Measurements from ENCODE around the gene MRPS6.

Gene MRPS6

DNA sequence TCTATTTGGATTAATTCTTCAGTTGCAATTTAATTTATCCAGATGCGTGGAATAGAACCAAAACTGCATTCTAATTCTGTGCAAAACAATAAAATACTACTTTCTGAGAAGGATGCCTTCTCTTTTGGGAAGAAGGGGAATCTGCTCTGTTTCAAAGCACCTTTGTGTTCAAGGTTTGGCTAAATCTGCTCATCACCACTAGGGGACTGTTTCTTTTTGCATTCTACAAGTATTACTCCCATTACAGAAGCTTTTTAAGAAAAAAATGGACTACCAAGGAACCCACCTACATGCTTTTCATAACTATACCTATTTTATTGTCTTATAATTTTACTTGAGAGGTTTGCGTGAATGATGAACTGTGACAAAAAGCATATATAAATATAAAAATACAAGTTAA, 18.2 kb downstream of the MRPS6 start:
- FAIRE-seq (no peak), DNase-seq (ENCODE audit: insufficient read length, low spot score) (no peak)
- TF ChIP-seq SPI1 (IDR thresholded peaks at IDR 0.05; ENCODE audit: low read depth, low read length) (no peak), POU2F2 (IDR thresholded peaks at IDR 0.05; ENCODE audit: low read depth, low read length) (no peak)

DNA sequence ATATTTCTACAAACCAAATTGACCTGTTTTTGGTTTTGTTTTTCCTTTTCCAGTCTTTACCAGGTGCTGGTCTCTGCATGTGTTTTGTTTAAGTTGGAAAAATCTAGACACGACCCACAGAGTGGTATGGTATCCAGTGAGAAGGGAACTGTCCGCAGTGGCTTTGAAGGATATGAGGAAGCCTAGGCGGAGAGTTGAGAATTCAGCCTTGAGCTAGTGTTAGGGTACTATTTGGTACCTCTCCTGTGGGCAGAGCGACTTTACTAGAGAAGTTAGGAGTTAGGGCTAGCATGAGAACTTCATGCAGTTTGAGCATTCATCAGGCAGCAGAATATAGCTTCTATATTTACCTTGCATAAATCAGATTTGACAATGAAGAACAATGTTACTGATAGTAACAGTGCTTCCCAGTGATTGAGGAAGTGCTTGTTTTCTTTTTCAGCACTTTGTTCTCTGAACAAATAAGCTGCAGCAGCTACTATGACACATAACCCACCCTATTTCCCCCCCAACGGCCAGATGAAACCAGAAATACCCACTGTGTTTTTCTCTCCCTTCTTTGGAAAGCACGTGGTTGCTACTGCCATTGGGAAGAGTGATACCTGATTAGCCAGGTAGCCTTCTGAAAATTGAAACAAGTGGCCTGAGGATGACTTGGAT, 19.0 kb downstream of the MRPS6 start:
- DNase-seq (ENCODE audit: insufficient read length, low spot score) (no peak), FAIRE-seq (no peak)
- TF ChIP-seq SPI1 (IDR thresholded peaks at IDR 0.05; ENCODE audit: low read depth, low read length) (peak; percentile 81), POU2F2 (IDR thresholded peaks at IDR 0.05; ENCODE audit: low read depth, low read length) (no peak)

DNA sequence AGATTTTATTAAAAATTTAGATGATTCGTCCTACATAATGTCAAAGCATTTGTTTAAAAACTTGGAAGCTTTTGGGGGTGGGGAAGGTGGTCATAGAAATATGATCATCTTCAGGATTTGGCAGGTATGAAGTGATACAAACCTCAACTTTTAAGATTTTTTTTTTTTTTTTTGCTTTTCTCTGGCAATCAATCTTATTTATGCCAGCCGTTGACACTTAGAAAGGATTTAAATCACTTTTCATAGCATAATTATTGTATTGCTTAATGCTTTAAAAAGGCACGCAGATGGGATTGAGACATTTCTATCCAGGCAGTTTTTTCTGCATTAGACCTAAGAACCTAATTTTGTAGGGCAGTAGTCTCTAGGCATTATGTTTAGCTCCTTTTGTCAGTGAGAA, 19.7 kb downstream of the MRPS6 start:
- DNase-seq (ENCODE audit: insufficient read length, low spot score) (no peak), FAIRE-seq (no peak)
- no peak for TF ChIP-seq SPI1 (IDR thresholded peaks at IDR 0.05; ENCODE audit: low read depth, low read length)
- TF ChIP-seq POU2F2 (IDR thresholded peaks at IDR 0.05; ENCODE audit: low read depth, low read length), result no peak
- no peak for TF ChIP-seq POLR2AphosphoS5 (IDR thresholded peaks at IDR 0.05; ENCODE audit: low read depth, low read length)
- no peak for TF ChIP-seq TAF1 (IDR thresholded peaks at IDR 0.05; ENCODE audit: low read depth, low read length)
- no peak for TF ChIP-seq PAX5 (IDR thresholded peaks at IDR 0.05; ENCODE audit: insufficient read depth, low read length, severe bottlenecking)
- TF ChIP-seq POLR2A (IDR thresholded peaks at IDR 0.05; ENCODE audit: low read depth, low read length), result no peak

DNA sequence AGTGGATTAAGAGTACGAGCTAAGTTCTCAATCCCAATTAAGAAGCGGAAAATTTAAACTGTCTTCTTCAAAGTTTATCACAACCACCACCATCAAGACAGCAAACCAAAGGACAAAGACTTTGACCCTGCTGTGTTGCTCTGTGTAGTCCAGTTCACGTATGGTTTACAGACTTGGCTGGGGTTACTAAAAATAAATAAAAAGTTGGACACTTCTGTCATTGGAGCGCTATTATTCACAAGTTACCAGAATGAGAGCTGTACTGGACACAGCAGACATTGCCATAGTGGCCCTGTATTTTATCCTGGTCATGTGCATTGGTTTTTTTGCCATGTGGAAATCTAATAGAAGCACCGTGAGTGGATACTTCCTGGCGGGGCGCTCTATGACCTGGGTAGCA, 21.6 kb downstream of the MRPS6 start:
- DNase-seq (ENCODE audit: insufficient read length, low spot score), result no peak
- no peak for FAIRE-seq
- no peak for TF ChIP-seq POU2F2 (IDR thresholded peaks at IDR 0.05; ENCODE audit: low read depth, low read length)
- TF ChIP-seq TAF1 (IDR thresholded peaks at IDR 0.05; ENCODE audit: low read depth, low read length), result no peak
- TF ChIP-seq POLR2AphosphoS5 (IDR thresholded peaks at IDR 0.05; ENCODE audit: low read depth, low read length), result no peak
- TF ChIP-seq SPI1 (IDR thresholded peaks at IDR 0.05; ENCODE audit: low read depth, low read length), result no peak
- TF ChIP-seq POLR2A (IDR thresholded peaks at IDR 0.05; ENCODE audit: low read depth, low read length), result no peak
- TF ChIP-seq PAX5 (IDR thresholded peaks at IDR 0.05; ENCODE audit: insufficient read depth, low read length, severe bottlenecking), result no peak

DNA sequence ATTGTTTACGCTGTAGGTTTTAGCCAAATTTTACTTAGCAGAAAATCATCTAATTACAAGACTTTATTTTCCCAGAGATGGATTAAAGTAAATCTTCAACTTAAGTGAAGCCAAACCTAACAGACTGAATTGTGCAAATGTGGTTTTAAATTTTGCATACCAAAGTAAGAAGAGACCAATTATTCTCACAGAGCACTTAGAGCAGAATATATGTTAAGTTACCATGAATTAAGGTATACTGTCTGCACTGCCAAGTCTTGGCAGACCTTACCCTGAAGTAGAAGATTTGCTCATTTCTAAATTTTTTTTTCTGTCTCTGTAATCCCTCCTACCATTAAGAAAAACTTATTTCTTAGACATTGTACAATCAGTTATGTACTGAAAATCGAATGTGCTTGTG, 24.1 kb downstream of the MRPS6 start:
- TF ChIP-seq PAX5 (IDR thresholded peaks at IDR 0.05; ENCODE audit: insufficient read depth, low read length, severe bottlenecking), result no peak
- no peak for TF ChIP-seq POU2F2 (IDR thresholded peaks at IDR 0.05; ENCODE audit: low read depth, low read length)
- no peak for TF ChIP-seq SPI1 (IDR thresholded peaks at IDR 0.05; ENCODE audit: low read depth, low read length)
- no peak for TF ChIP-seq TAF1 (IDR thresholded peaks at IDR 0.05; ENCODE audit: low read depth, low read length)
- TF ChIP-seq POLR2AphosphoS5 (IDR thresholded peaks at IDR 0.05; ENCODE audit: low read depth, low read length), result no peak
- no peak for TF ChIP-seq POLR2A (IDR thresholded peaks at IDR 0.05; ENCODE audit: low read depth, low read length)
- DNase-seq (ENCODE audit: insufficient read length, low spot score), result no peak
- FAIRE-seq, result peak; percentile 5

DNA sequence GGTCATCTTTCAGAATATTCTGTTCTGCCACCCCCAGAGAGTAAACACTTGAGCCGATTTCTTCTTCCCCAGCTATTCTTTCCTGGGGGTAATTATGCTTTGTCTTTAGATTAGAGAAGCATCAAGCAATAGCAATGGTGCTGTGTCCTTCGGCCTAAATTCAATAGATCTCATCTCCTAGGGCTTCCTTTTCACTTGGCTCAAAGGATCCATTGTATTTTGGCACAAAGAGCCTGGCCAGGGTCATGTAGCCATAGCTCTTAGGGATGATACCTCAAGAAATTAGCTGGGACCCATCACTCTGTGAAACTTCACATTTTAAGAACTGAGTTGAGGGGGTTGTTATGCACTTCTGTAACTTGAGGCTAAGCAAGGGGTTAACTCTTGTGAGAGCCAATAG, 27.0 kb downstream of the MRPS6 start:
- no peak for TF ChIP-seq SPI1 (IDR thresholded peaks at IDR 0.05; ENCODE audit: low read depth, low read length)
- TF ChIP-seq POU2F2 (IDR thresholded peaks at IDR 0.05; ENCODE audit: low read depth, low read length), result no peak
- peak; percentile 16 for FAIRE-seq

DNA sequence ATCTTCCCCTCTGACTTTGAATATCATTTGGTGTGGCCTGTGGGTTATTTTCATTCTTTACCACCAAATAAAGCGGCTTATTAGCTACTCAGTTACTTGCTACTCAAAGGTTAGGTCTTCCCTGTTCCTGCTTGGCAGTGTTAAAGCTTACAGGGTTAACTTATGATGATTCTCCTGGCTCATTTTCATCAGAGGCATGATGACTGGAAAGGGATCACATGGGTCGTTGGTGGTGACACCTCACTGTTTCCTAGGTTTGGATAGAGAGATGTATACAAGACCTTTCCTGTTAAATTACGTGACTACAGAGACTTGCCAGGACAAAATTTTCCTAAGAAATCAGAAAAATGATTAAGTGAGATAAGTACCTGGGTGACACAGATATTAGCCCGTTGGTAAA, 27.4 kb downstream of the MRPS6 start:
- DNase-seq (ENCODE audit: insufficient read length, low spot score) (no peak), FAIRE-seq (no peak)
- no peak for TF ChIP-seq PAX5 (IDR thresholded peaks at IDR 0.05; ENCODE audit: insufficient read depth, low read length, severe bottlenecking)
- TF ChIP-seq SPI1 (IDR thresholded peaks at IDR 0.05; ENCODE audit: low read depth, low read length), result no peak
- no peak for TF ChIP-seq POLR2AphosphoS5 (IDR thresholded peaks at IDR 0.05; ENCODE audit: low read depth, low read length)
- TF ChIP-seq TAF1 (IDR thresholded peaks at IDR 0.05; ENCODE audit: low read depth, low read length), result no peak
- no peak for TF ChIP-seq POLR2A (IDR thresholded peaks at IDR 0.05; ENCODE audit: low read depth, low read length)
- no peak for TF ChIP-seq POU2F2 (IDR thresholded peaks at IDR 0.05; ENCODE audit: low read depth, low read length)

More for the DNA sequence above, 27.0 kb downstream of the MRPS6 start:
- no peak for DNase-seq (ENCODE audit: insufficient read length, low spot score)

DNA sequence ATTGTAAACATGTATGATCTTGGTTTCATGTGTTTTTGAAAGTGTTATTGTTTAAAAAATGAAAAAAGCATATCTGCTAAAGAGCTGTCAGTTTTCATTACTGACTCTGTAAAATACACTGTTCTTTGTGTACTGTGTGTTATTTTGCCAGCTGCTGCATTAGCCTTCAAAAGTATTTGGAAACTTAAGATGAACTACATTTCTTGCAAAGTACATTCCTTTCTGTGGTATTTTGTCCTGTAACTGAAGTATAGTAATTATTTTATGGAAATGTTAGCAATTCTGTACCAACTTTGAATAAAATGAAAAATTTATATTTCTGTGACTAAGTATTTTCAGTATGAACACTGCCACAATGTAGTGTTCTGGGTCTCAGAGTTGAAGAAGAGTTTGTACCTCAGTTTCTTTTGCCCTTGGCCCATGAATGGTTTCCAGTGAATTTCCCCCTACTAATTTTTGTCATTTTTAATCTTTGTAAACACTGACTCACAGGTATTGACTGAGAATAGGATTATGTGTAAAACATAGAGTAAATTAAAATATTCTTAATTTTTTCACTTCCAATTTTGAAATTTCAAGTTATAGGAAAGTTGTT, 32.7 kb downstream of the MRPS6 start:
- DNase-seq (ENCODE audit: insufficient read length, low spot score), result no peak
- TF ChIP-seq TAF1 (IDR thresholded peaks at IDR 0.05; ENCODE audit: low read depth, low read length) (no peak), SPI1 (IDR thresholded peaks at IDR 0.05; ENCODE audit: low read depth, low read length) (no peak), POU2F2 (IDR thresholded peaks at IDR 0.05; ENCODE audit: low read depth, low read length) (no peak), POLR2AphosphoS5 (IDR thresholded peaks at IDR 0.05; ENCODE audit: low read depth, low read length) (no peak), PAX5 (IDR thresholded peaks at IDR 0.05; ENCODE audit: insufficient read depth, low read length, severe bottlenecking) (no peak), POLR2A (IDR thresholded peaks at IDR 0.05; ENCODE audit: low read depth, low read length) (no peak)
- no peak for FAIRE-seq

DNA sequence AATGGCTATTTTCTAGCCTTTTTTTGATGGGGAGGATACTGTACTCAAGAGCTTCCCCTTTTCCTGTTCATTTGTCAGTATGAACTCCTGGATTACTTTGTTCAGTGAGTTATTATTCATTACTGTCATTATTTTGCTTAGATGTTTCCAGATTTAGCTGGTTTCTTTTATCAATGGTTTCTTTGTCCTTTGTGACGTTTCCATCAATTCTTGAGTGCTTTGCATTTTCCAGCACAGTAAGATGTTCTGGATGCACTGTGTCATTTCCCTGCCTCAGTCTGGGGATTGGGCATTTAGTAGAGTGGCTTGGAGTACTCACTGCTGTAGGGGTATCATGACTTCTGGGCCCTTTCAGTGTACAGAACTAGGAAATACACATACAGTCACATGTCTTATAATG, 34.2 kb downstream of the MRPS6 start:
- no peak for DNase-seq (ENCODE audit: insufficient read length, low spot score)
- no peak for TF ChIP-seq POLR2A (IDR thresholded peaks at IDR 0.05; ENCODE audit: low read depth, low read length)
- TF ChIP-seq SPI1 (IDR thresholded peaks at IDR 0.05; ENCODE audit: low read depth, low read length), result no peak
- no peak for TF ChIP-seq POU2F2 (IDR thresholded peaks at IDR 0.05; ENCODE audit: low read depth, low read length)
- no peak for TF ChIP-seq PAX5 (IDR thresholded peaks at IDR 0.05; ENCODE audit: insufficient read depth, low read length, severe bottlenecking)
- TF ChIP-seq POLR2AphosphoS5 (IDR thresholded peaks at IDR 0.05; ENCODE audit: low read depth, low read length), result no peak
- no peak for TF ChIP-seq TAF1 (IDR thresholded peaks at IDR 0.05; ENCODE audit: low read depth, low read length)

DNA sequence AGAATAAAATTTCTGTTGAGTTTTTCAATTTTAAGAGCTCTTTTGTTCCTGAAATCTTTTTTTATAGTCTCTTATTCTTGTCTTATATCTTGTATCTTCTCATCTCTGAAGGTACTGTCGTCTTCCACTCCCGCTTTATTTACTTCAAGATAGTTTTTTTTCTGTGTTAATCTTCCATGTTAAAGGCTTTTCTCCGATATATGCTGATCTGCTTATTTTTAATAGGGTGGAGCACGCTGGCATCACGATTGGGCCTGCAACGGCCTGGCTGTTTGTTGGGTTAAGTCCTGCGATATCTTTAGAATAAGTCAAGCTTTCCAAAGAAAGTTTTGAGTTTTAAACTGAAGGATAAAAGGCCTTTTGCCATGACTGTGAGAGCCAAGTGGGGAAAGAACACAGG, 35.7 kb downstream of the MRPS6 start:
- TF ChIP-seq POLR2AphosphoS5 (IDR thresholded peaks at IDR 0.05; ENCODE audit: low read depth, low read length) (no peak), PAX5 (IDR thresholded peaks at IDR 0.05; ENCODE audit: insufficient read depth, low read length, severe bottlenecking) (no peak), TAF1 (IDR thresholded peaks at IDR 0.05; ENCODE audit: low read depth, low read length) (no peak), POLR2A (IDR thresholded peaks at IDR 0.05; ENCODE audit: low read depth, low read length) (no peak), SPI1 (IDR thresholded peaks at IDR 0.05; ENCODE audit: low read depth, low read length) (no peak), POU2F2 (IDR thresholded peaks at IDR 0.05; ENCODE audit: low read depth, low read length) (no peak)
- FAIRE-seq (no peak), DNase-seq (ENCODE audit: insufficient read length, low spot score) (no peak)

More for the DNA sequence above, 34.2 kb downstream of the MRPS6 start:
- FAIRE-seq, result no peak
